ENCODE results near the gene ADISSP.

The ADISSP gene

GRCh38 chr20:3763671-3764601, 3.6 kb downstream of the ADISSP start:
- TF ChIP-seq, protein P1, sequence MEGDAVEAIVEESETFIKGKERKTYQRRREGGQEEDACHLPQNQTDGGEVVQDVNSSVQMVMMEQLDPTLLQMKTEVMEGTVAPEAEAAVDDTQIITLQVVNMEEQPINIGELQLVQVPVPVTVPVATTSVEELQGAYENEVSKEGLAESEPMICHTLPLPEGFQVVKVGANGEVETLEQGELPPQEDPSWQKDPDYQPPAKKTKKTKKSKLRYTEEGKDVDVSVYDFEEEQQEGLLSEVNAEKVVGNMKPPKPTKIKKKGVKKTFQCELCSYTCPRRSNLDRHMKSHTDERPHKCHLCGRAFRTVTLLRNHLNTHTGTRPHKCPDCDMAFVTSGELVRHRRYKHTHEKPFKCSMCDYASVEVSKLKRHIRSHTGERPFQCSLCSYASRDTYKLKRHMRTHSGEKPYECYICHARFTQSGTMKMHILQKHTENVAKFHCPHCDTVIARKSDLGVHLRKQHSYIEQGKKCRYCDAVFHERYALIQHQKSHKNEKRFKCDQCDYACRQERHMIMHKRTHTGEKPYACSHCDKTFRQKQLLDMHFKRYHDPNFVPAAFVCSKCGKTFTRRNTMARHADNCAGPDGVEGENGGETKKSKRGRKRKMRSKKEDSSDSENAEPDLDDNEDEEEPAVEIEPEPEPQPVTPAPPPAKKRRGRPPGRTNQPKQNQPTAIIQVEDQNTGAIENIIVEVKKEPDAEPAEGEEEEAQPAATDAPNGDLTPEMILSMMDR (IDR thresholded peaks at IDR 0.05; ENCODE audit: borderline replicate concordance, control extremely low read depth, extremely low read depth, insufficient read depth, missing control alignments), result no peak
- in situ Hi-C loops (cut with MboI; ENCODE audit: low sequenced_read_pairs, unreplicated experiment), result no loop called here
- no peak for DNase-seq (ENCODE audit: low spot score)

DNA sequence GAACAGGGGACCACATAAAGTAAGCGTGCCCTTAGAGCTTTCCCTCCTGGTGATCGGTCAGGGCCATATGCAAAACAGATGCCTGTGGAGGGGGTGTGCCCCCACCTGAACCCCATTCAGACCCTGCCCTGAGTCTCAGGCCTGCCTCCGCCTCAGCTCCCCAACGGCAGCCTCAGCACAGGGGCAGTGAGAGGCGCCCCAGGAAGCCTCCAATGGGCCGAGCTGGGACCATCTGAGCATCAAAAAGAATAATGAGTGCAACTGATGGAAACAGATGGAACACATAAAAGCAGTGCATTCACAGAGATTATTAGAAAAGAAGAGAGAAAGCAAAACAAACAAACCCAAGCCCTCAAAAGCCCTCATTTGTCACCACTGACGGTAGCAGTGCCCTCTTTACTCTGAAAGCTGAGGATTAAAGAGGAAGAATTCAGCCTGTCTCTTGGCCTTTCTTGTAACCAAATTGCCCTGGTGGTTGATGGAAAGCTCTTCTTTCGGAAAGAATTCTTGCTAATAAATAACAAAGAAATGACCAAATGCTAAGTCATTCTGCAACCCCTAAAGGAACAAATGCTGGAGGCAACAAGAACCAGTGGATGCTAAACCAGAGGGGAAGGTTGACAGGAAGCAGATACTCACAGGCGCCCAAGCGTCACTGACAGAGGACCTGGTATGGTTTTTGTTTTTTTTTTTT, 6.8 kb downstream of the ADISSP start:
- TF ChIP-seq, protein P1 (IDR thresholded peaks at IDR 0.05; ENCODE audit: borderline replicate concordance, control extremely low read depth, extremely low read depth, insufficient read depth, missing control alignments), result no peak
- in situ Hi-C loops (cut with MboI; ENCODE audit: low sequenced_read_pairs, unreplicated experiment), result no loop called here
- no peak for DNase-seq (ENCODE audit: low spot score)

DNA sequence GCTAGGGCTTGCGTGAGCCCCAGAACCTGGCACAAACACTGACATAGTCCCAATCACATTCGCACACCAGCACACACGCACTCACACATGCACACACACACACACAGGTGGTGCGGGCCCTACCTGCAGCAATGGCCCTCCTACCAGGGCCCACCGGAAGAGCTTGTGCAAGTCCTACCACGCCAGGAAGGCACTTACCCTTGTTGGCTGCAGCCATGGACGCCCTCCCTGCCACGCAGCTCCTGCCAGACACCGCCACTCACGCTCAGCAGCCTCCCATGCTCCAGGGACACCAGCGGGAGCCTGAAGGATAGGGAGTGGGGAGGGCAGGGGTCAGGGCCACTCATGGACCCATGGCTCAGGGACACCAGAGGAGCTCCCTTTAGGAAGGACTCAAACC, 7.7 kb downstream of the ADISSP start:
- TF ChIP-seq, protein P1 (IDR thresholded peaks at IDR 0.05; ENCODE audit: borderline replicate concordance, control extremely low read depth, extremely low read depth, insufficient read depth, missing control alignments), result no peak
- in situ Hi-C loops (cut with MboI; ENCODE audit: low sequenced_read_pairs, unreplicated experiment), result no loop called here
- no peak for DNase-seq (ENCODE audit: low spot score)

DNA sequence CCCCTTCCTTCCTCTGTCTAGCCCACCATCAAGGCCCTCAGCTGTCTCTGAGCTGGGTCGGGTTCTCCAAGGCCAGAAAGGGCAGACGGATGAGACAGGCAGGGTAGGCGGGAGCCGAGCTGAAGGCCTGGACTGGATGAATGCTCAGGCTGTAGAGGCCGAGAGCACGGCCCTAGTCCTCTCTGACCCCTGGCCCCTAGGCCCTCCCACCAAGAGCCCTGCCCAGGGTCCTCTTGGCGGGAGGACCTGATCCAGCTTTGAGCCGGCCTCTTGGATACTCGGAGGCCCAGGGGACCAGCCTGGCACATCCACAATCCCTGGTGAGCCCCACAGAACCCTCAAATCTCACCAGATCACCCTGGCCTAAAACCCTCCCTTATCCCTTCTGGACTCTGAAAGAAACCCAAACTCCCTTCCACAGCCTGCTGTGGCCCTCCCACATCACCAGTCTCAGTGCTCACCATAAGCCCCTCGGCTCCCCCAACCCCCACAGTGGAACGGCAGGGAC, 8.2 kb downstream of the ADISSP start:
- TF ChIP-seq, protein P1 (IDR thresholded peaks at IDR 0.05; ENCODE audit: borderline replicate concordance, control extremely low read depth, extremely low read depth, insufficient read depth, missing control alignments), result no peak
- no peak for DNase-seq (ENCODE audit: low spot score)
- in situ Hi-C loops (cut with MboI; ENCODE audit: low sequenced_read_pairs, unreplicated experiment), result no loop called here

- no peak for DNase-seq (ENCODE audit: low spot score)
- TF ChIP-seq, protein P1 (IDR thresholded peaks at IDR 0.05; ENCODE audit: borderline replicate concordance, control extremely low read depth, extremely low read depth, insufficient read depth, missing control alignments), result no peak
- in situ Hi-C loops (cut with MboI; ENCODE audit: low sequenced_read_pairs, unreplicated experiment), result no loop called here
Observed at GRCh38 chr20:3758566-3758965, 9.0 kb downstream of the ADISSP start.

DNA sequence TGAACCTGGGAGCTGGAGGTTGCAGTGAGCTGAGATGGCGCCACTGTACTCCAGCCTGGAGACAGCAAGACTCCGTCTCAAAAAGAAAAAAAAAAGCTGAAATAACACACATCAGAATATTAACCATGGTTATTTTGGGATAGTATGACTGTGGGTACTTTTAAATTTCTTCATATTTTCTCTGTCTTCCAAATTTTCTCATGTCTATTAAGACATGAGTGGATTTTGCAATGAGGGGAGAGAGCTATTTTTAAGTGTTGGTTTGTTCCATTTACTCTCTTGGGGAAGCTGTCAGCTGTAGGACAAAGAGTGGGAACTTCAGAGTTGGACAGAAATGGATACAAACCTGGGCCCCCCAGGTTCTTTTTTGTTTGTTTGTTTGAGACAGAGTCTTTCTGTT, 10.3 kb downstream of the ADISSP start:
- no peak for DNase-seq (ENCODE audit: low spot score)
- TF ChIP-seq, protein P1 (IDR thresholded peaks at IDR 0.05; ENCODE audit: borderline replicate concordance, control extremely low read depth, extremely low read depth, insufficient read depth, missing control alignments), result no peak
- in situ Hi-C loops (cut with MboI; ENCODE audit: low sequenced_read_pairs, unreplicated experiment), result no loop called here
